SH-SY5Y (cell line): Measurements from ENCODE around the gene GPRIN2.

Experiments used
- GATA2 ChIP-seq: IDR thresholded peaks from 2 replicates; pipeline ENCODE4 v1.6.1; 2011; ENCODE audit warnings: mild to moderate bottlenecking, low read depth, low read length
- GATA3 ChIP-seq: IDR thresholded peaks from 2 replicates; pipeline ENCODE4 v1.6.1; 2011; ENCODE audit warnings: low read depth, mild to moderate bottlenecking, low read length, moderate library complexity

DNA sequence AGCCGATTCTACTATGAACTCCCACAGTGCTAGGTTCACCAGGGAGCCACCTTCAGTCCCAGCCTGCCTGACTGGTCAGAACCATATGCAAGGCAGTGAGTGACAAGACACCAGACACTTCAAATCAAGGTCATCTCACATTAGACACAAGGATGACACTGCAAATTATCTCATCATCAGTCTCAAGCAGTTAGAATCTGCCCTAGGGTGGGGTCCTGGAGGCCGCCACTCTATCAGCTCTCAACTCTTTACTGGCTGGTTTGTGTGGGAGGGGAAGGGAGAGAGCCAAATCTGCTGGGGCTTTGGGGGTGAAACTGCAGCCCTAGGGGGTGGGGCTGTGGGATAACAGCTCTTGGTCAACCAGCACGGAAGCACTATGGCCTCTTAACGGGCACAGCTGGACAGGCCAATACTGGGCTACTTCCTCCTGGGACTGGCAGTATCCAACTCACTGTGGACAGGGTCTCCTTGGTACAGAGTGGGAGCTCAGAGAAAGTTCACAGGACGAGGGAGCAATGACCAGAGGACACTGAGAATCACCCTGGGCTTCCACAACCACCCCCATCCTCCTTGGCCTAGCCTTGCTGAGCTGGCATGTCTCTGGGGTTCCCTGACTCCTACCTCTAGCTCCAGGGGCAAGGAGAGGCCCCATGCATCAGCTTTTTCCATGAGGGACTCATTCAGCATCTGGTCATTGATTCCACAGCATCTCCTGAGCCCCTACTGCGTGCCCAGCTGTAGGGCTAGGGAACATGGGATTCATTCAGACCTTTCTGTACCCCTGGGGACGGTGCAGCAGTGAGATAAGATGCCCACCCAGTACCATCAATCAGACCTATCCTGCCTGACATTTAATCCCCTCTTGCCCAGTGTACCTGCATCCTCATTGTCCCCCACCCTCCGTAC is 5.4 kb downstream of the GPRIN2 start:
- TF ChIP-seq GATA2 (no peak), GATA3 (no peak)
